Loucy (cell line): ENCODE measurements around the gene SFXN3.

ENCODE experiments used
- H2AFZ ChIP-seq: fragments of 200-600 bp; sonication (generic); 2 replicates; pipeline ENCODE4 v1.6.0; 2016; ENCODE audit warnings: antibody characterized with exemption, mild to moderate bottlenecking, low read length, moderate library complexity
- H3F3A ChIP-seq: fragments of 200-600 bp; 2 replicates; pipeline ENCODE4 v1.6.0; 2016; ENCODE audit warnings: antibody characterized with exemption, low read depth, mild to moderate bottlenecking
- H3K27me3 ChIP-seq: fragments of 200-600 bp; sonication (generic); 2 replicates; pipeline ENCODE4 v1.6.1; 2014; ENCODE audit warnings: low read length, mild to moderate bottlenecking; ENCODE audit not compliant: insufficient read depth, poor library complexity, severe bottlenecking
- H3K36me3 ChIP-seq: fragments of 200-600 bp; sonication (generic); 2 replicates; pipeline ENCODE4 v1.6.1; 2016; ENCODE audit warnings: low read length; ENCODE audit not compliant: insufficient read depth
- H3K4me1 ChIP-seq: fragments of 200-600 bp; sonication (generic); 2 replicates; pipeline ENCODE4 v1.5.1; 2014; ENCODE audit warnings: low read length, mild to moderate bottlenecking; ENCODE audit not compliant: insufficient read depth, poor library complexity, severe bottlenecking
- H3K4me2 ChIP-seq: fragments of 200-600 bp; sonication (generic); 2 replicates; pipeline ENCODE4 v1.6.0; 2014; ENCODE audit warnings: antibody characterized with exemption, low read length, low read depth, mild to moderate bottlenecking; ENCODE audit not compliant: poor library complexity, severe bottlenecking
- H3K4me3 ChIP-seq: fragments of 200-600 bp; sonication (generic); 2 replicates; pipeline ENCODE4 v1.5.1; 2014; ENCODE audit warnings: low read length, mild to moderate bottlenecking, mixed read lengths; ENCODE audit not compliant: poor library complexity, severe bottlenecking
- H3K79me2 ChIP-seq: fragments of 200-600 bp; sonication (generic); 2 replicates; pipeline ENCODE4 v1.6.1; 2014; ENCODE audit warnings: low read length; ENCODE audit not compliant: insufficient read depth
- H3K9ac ChIP-seq: fragments of 200-600 bp; sonication (generic); 2 replicates; pipeline ENCODE4 v1.6.0; 2014; ENCODE audit warnings: mild to moderate bottlenecking, low read depth, low read length, moderate library complexity; ENCODE audit not compliant: poor library complexity, severe bottlenecking
- H3K9me2 ChIP-seq: fragments of 200-600 bp; sonication (generic); replicated peaks from 2 replicates; pipeline ENCODE4 v1.6.1; 2016; ENCODE audit warnings: low read depth, low read length, mixed read lengths
- H3K9me3 ChIP-seq: fragments of 200-600 bp; sonication (generic); 2 replicates; pipeline ENCODE4 v1.6.1; 2014; ENCODE audit warnings: mild to moderate bottlenecking, antibody characterized with exemption, low read length, low read depth; ENCODE audit not compliant: insufficient read depth
- H4K20me1 ChIP-seq: fragments of 200-600 bp; sonication (generic); 2 replicates; pipeline ENCODE4 v1.6.0; 2014; ENCODE audit warnings: antibody characterized with exemption, low read length, mild to moderate bottlenecking; ENCODE audit not compliant: insufficient read depth, poor library complexity, severe bottlenecking
- EZH2phosphoT487 ChIP-seq: fragments of 200-600 bp; IDR thresholded peaks from 2 replicates; pipeline ENCODE4 v1.6.1; 2018; ENCODE audit warnings: antibody characterized with exemption, mild to moderate bottlenecking, moderate library complexity, borderline replicate concordance
- TF ChIP-seq, protein P1 (sequence below): fragments of 200-600 bp; sonication (generic); conservative IDR thresholded peaks from 2 replicates; pipeline ENCODE4 v1.5.1; 2014; ENCODE audit warnings: mild to moderate bottlenecking, antibody characterized with exemption, low read length

The SFXN3 gene

DNA sequence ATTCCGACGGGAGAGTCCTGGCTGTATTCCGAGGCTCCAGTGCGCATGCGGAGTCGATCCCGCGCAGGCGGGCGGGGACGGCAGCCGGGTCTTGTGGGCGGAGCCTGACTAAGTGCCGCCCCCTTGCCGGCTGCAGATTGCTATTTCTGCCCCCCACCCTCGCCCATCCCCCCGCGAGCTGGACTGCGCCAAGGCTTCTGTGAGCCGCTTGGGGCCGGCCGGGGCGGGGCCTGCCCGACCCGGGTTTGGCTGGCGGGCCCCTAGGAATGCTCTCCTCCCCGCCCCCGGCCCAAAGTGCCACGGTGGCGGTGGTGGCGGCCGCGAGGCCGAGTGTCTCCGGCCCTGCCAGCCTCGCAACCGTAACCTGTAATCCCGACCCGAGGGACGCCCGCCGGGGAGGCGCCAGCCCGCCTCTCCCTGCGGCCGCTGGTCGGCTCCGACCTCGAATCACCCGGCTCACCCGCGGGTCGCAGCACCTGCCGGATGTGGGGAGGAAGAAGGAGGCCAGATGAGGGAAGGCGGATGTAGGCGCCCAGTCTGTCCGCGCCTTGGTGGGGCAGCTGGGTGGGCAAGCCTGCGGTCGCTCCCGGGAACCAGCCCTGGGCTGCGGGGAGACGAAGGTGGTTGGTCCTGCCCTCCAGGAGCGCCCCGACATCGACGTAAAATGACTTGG is 30.1 kb downstream of the SFXN3 start:
- Histone ChIP-seq H3K36me3 (no peaks in the 10 kb centered on the region), H3K9me3 (no peaks in the 10 kb centered on the region), H3K9me2 (no peaks in the 10 kb centered on the region), H4K20me1 (peaks cover 15% of the 10 kb centered on the region), H3K9ac (peak overlapping the region; percentile 97), H3K27me3 (no peaks in the 10 kb centered on the region), H3K4me3 (peak overlapping the region; percentile 93), H3K79me2 (peaks cover 70% of the 10 kb centered on the region), H2AFZ (peak overlapping the region; percentile 98), H3F3A (peaks cover 7% of the 10 kb centered on the region; the same call in 1 of the 2 replicates), H3K4me1 (peaks cover 55% of the 10 kb centered on the region), H3K4me2 (peak overlapping the region; percentile 96)
- TF ChIP-seq, protein P1, sequence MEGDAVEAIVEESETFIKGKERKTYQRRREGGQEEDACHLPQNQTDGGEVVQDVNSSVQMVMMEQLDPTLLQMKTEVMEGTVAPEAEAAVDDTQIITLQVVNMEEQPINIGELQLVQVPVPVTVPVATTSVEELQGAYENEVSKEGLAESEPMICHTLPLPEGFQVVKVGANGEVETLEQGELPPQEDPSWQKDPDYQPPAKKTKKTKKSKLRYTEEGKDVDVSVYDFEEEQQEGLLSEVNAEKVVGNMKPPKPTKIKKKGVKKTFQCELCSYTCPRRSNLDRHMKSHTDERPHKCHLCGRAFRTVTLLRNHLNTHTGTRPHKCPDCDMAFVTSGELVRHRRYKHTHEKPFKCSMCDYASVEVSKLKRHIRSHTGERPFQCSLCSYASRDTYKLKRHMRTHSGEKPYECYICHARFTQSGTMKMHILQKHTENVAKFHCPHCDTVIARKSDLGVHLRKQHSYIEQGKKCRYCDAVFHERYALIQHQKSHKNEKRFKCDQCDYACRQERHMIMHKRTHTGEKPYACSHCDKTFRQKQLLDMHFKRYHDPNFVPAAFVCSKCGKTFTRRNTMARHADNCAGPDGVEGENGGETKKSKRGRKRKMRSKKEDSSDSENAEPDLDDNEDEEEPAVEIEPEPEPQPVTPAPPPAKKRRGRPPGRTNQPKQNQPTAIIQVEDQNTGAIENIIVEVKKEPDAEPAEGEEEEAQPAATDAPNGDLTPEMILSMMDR: no peak
- TF ChIP-seq EZH2phosphoT487: no peak

GRCh38 chr10:101061624-101062231 is 30.7 kb downstream of the SFXN3 start, which contains the start of gene KAZALD1:
Gene KAZALD1 (plus strand): TSS chr10:101061989. CDS start chr10:101062593, 604 bp downstream.
- Histone ChIP-seq H3K4me3 (peak within 1 kb of the TSS; percentile 93), H4K20me1 (peaks cover 11% of the 10 kb centered on the region), H3K9ac (peak within 1 kb of the TSS; percentile 97), H3K27me3 (no peaks in the 10 kb centered on the region), H3K4me1 (peaks cover 51% of the 10 kb centered on the region), H3K9me3 (no peaks in the 10 kb centered on the region), H3K79me2 (peaks cover 64% of the 10 kb centered on the region), H3K4me2 (peak within 1 kb of the TSS; percentile 96), H2AFZ (peak within 1 kb of the TSS; percentile 98), H3F3A (peaks cover 7% of the 10 kb centered on the region; the same call in 1 of the 2 replicates), H3K9me2 (no peaks in the 10 kb centered on the region), H3K36me3 (no peaks in the 10 kb centered on the region)
- no peak for TF ChIP-seq EZH2phosphoT487
- TF ChIP-seq, protein P1: no peak

- Histone ChIP-seq H3K9ac (peak overlapping the region; percentile 97), H3K27me3 (no peaks in the 10 kb centered on the region), H2AFZ (peak overlapping the region; percentile 50; the same call in 1 of the 2 replicates), H3F3A (peaks cover 7% of the 10 kb centered on the region; the same call in 1 of the 2 replicates), H3K4me2 (peak overlapping the region; percentile 96), H3K79me2 (peaks cover 57% of the 10 kb centered on the region), H4K20me1 (peaks cover 11% of the 10 kb centered on the region), H3K4me3 (peak overlapping the region; percentile 93), H3K9me2 (no peaks in the 10 kb centered on the region), H3K9me3 (no peaks in the 10 kb centered on the region), H3K36me3 (no peaks in the 10 kb centered on the region), H3K4me1 (peaks cover 49% of the 10 kb centered on the region)
- TF ChIP-seq EZH2phosphoT487: no peak
- TF ChIP-seq, protein P1: peak; percentile 66
These were observed 31.4 kb downstream of the SFXN3 start for GRCh38 chr10:101062232-101063049.
